MG63 (cell line): ENCODE data around the gene LSS. TPM values are rescaled to one million over a fixed set of nuclear protein-coding genes. Genes with fewer than 3 reads are reported as not detected.
"Not testable (repeated sequence)": the region's sequence is repeated elsewhere in the genome, so short reads cannot be mapped to it uniquely, and the experiment has no call there.

Source experiments
- DNase-seq: peaks from one replicate; pipeline ENCODE4 v3.0.0-alpha.2; 2020
- H3K27me3 ChIP-seq: fragments of 250-450 bp; sonication (Bioruptor Pico); 2 replicates; pipeline ENCODE4 v1.5.1; 2020; ENCODE audit warnings: mild to moderate bottlenecking, moderate library complexity
- H3K36me3 ChIP-seq: fragments of 250-450 bp; sonication (Bioruptor Pico); 2 replicates; pipeline ENCODE4 v1.5.1; 2020; ENCODE audit warnings: mild to moderate bottlenecking, moderate library complexity
- H3K4me3 ChIP-seq: fragments of 250-450 bp; sonication (Bioruptor Pico); 2 replicates; pipeline ENCODE4 v1.5.1; 2020; ENCODE audit warnings: mild to moderate bottlenecking, moderate library complexity
- H3K9me3 ChIP-seq: fragments of 250-450 bp; sonication (Bioruptor Pico); 2 replicates; pipeline ENCODE4 v1.5.1; 2020; ENCODE audit warnings: mild to moderate bottlenecking, moderate library complexity
- total RNA-seq: library from RNA; depleted of rRNA; stranded (reverse); fragments of >200 nt; shearing (Covaris generic); gene quantifications from 2 replicates; pipeline ENCODE4 v1.2.3, GENCODE V29; 2014; ENCODE audit warnings: low replicate concordance

Gene LSS
- total RNA-seq, 1 experiment from 2014 or later: 66.7 TPM

- not testable (repeated sequence) for DNase-seq, H3K9me3 ChIP-seq, H3K27me3 ChIP-seq, H3K4me3 ChIP-seq
- H3K36me3 ChIP-seq: peaks cover 55% of the 10 kb centered on the region
Measured at GRCh38 chr21:46200877-46201803, 27.4 kb downstream of the LSS start.

- DNase-seq: no peak
- no peak overlapping the region for H3K4me3 ChIP-seq
- H3K36me3 ChIP-seq: peaks cover 54% of the 10 kb centered on the region
- H3K9me3 ChIP-seq: no peaks in the 10 kb centered on the region
- H3K27me3 ChIP-seq: no peaks in the 10 kb centered on the region
Measured at GRCh38 chr21:46199436-46200373, 28.9 kb downstream of the LSS start.

- Histone ChIP-seq H3K4me3 (no peak overlapping the region), H3K27me3 (no peaks in the 10 kb centered on the region), H3K9me3 (no peaks in the 10 kb centered on the region), H3K36me3 (peaks cover 54% of the 10 kb centered on the region)
- no peak for DNase-seq
Measured at GRCh38 chr21:46196733-46197132, 31.8 kb downstream of the LSS start.

GRCh38 chr21:46195595-46196195 lies 32.9 kb downstream of the LSS start:
- no peaks in the 10 kb centered on the region for H3K27me3 ChIP-seq
- no peak overlapping the region for H3K4me3 ChIP-seq
- H3K36me3 ChIP-seq: peaks cover 61% of the 10 kb centered on the region
- no peaks in the 10 kb centered on the region for H3K9me3 ChIP-seq
- DNase-seq: no peak

GRCh38 chr21:46194374-46195334 lies 33.9 kb downstream of the LSS start:
- Histone ChIP-seq H3K9me3 (no peaks in the 10 kb centered on the region), H3K27me3 (no peaks in the 10 kb centered on the region), H3K36me3 (peaks cover 58% of the 10 kb centered on the region), H3K4me3 (no peak overlapping the region)
- DNase-seq: no peak

- Histone ChIP-seq H3K4me3 (no peak overlapping the region), H3K9me3 (no peaks in the 10 kb centered on the region), H3K36me3 (peaks cover 53% of the 10 kb centered on the region), H3K27me3 (no peaks in the 10 kb centered on the region)
- no peak for DNase-seq
Measured at GRCh38 chr21:46193829-46194373, 34.7 kb downstream of the LSS start.

- no peaks in the 10 kb centered on the region for H3K9me3 ChIP-seq
- peaks cover 48% of the 10 kb centered on the region for H3K36me3 ChIP-seq
- no peak for DNase-seq
- H3K4me3 ChIP-seq: no peak overlapping the region
- H3K27me3 ChIP-seq: no peaks in the 10 kb centered on the region
Measured at GRCh38 chr21:46191686-46192575, 36.6 kb downstream of the LSS start.

GRCh38 chr21:46191257-46191685 lies 37.3 kb downstream of the LSS start:
- no peaks in the 10 kb centered on the region for H3K9me3 ChIP-seq
- peak; percentile 87 for DNase-seq
- H3K36me3 ChIP-seq: peaks cover 42% of the 10 kb centered on the region
- H3K4me3 ChIP-seq: no peak overlapping the region
- H3K27me3 ChIP-seq: no peaks in the 10 kb centered on the region

GRCh38 chr21:46190491-46191131 lies 38.0 kb downstream of the LSS start:
- H3K4me3 ChIP-seq: no peak overlapping the region
- no peak for DNase-seq
- H3K36me3 ChIP-seq: peaks cover 35% of the 10 kb centered on the region
- H3K9me3 ChIP-seq: no peaks in the 10 kb centered on the region
- H3K27me3 ChIP-seq: no peaks in the 10 kb centered on the region

GRCh38 chr21:46189959-46190490 lies 38.5 kb downstream of the LSS start:
- H3K27me3 ChIP-seq: no peaks in the 10 kb centered on the region
- no peak overlapping the region for H3K4me3 ChIP-seq
- no peaks in the 10 kb centered on the region for H3K9me3 ChIP-seq
- peaks cover 30% of the 10 kb centered on the region for H3K36me3 ChIP-seq
- no peak for DNase-seq

- H3K27me3 ChIP-seq: no peaks in the 10 kb centered on the region
- H3K36me3 ChIP-seq: peaks cover 24% of the 10 kb centered on the region
- no peaks in the 10 kb centered on the region for H3K9me3 ChIP-seq
- DNase-seq: no peak
- no peak overlapping the region for H3K4me3 ChIP-seq
Measured at GRCh38 chr21:46189213-46189958, 39.2 kb downstream of the LSS start.

GRCh38 chr21:46188226-46189212 lies 40.1 kb downstream of the LSS start:
- Histone ChIP-seq H3K27me3 (no peaks in the 10 kb centered on the region), H3K4me3 (no peak overlapping the region), H3K36me3 (peaks cover 18% of the 10 kb centered on the region), H3K9me3 (no peaks in the 10 kb centered on the region)
- no peak for DNase-seq
